Sigmoid colon (tissue), 4 donors: ENCODE results near the gene RNF128.

Experiments
- CTCF ChIP-seq, 4 experiments: fragments of 450-650 bp in 3 of 4; fragments of 200-600 bp in 1 of 4; IDR thresholded peaks; one replicate each; pipeline ENCODE4 v1.5.1; 2016 to 2019; ENCODE audit warnings: antibody characterized with exemption in 4 of 4, mild to moderate bottlenecking in 3 of 4, moderate library complexity in 2 of 4
- EP300 ChIP-seq, 4 donors: sonication (generic); formaldehyde crosslinking; IDR thresholded peaks; one replicate each; pipeline ENCODE4 v1.6.1; 2017; ENCODE audit warnings: antibody characterized with exemption in 4 of 4
- POLR2A ChIP-seq, 2 donors: fragments of 450-650 bp; IDR thresholded peaks; one replicate each; pipeline ENCODE4 v1.6.1; 2016; ENCODE audit warnings: antibody characterized with exemption in 2 of 2, mild to moderate bottlenecking in 2 of 2, moderate library complexity in 2 of 2
- POLR2AphosphoS5 ChIP-seq, 4 donors: sonication (generic); formaldehyde crosslinking; IDR thresholded peaks; one replicate each; pipeline ENCODE4 v1.6.1; 2017; ENCODE audit warnings: antibody characterized with exemption in 4 of 4

GRCh38 chrX:106774981-106775380 lies 48.5 kb downstream of the RNF128 start:
- no peak for TF ChIP-seq POLR2A (IDR thresholded peaks at IDR 0.05)
- no peak for TF ChIP-seq CTCF (IDR thresholded peaks at IDR 0.05)
- TF ChIP-seq EP300 (IDR thresholded peaks at IDR 0.05), result no peak
- no peak for TF ChIP-seq POLR2AphosphoS5 (IDR thresholded peaks at IDR 0.05)
